ENCODE results near the gene ZNF554.

ZNF554 gene

GRCh38 chr19:2807379-2808128, 12.1 kb upstream of the ZNF554 start:
- no peaks in the 10 kb centered on the region for H3K27me3 ChIP-seq (ENCODE audit: control insufficient read depth in 1 of 2, insufficient read depth in 2 of 2, low read length in 2 of 2)
- peaks cover 14 to 20% of the 10 kb centered on the region in 2 donors for H3K4me1 ChIP-seq (ENCODE audit: control insufficient read depth in 1 of 2, insufficient read depth in 2 of 2, low read length in 2 of 2)
- H3K27ac ChIP-seq (ENCODE audit: low read depth, low read length) = no peak overlapping the region
- H3K36me3 ChIP-seq (ENCODE audit: control insufficient read depth in 1 of 2, insufficient read depth in 2 of 2, low read length in 2 of 2) = peaks cover 18 to 54% of the 10 kb centered on the region in 2 donors
- H3K4me3 ChIP-seq (ENCODE audit: low read depth in 1 of 2, low read length in 2 of 2) = no peak overlapping the region
- no peaks in the 10 kb centered on the region for H3K9me3 ChIP-seq (ENCODE audit: control insufficient read depth in 1 of 2, low read length in 2 of 2)
- H3K9ac ChIP-seq (ENCODE audit: low read depth in 1 of 2, low read length in 2 of 2) = no peak overlapping the region

GRCh38 chr19:2808129-2808941, 11.3 kb upstream of the ZNF554 start:
- Histone ChIP-seq H3K27ac (ENCODE audit: low read depth, low read length) (no peak overlapping the region), H3K9me3 (ENCODE audit: control insufficient read depth in 1 of 2, low read length in 2 of 2) (no peaks in the 10 kb centered on the region), H3K9ac (ENCODE audit: low read depth in 1 of 2, low read length in 2 of 2) (no peak overlapping the region), H3K4me1 (ENCODE audit: control insufficient read depth in 1 of 2, insufficient read depth in 2 of 2, low read length in 2 of 2) (peaks cover 14 to 22% of the 10 kb centered on the region in 2 donors), H3K27me3 (ENCODE audit: control insufficient read depth in 1 of 2, insufficient read depth in 2 of 2, low read length in 2 of 2) (no peaks in the 10 kb centered on the region), H3K36me3 (ENCODE audit: control insufficient read depth in 1 of 2, insufficient read depth in 2 of 2, low read length in 2 of 2) (peaks cover 18 to 48% of the 10 kb centered on the region in 2 donors), H3K4me3 (ENCODE audit: low read depth in 1 of 2, low read length in 2 of 2) (no peak overlapping the region)

GRCh38 chr19:2809387-2810140, 10.1 kb upstream of the ZNF554 start:
- H3K27ac ChIP-seq (ENCODE audit: low read depth, low read length) = no peak overlapping the region
- peaks cover 14 to 56% of the 10 kb centered on the region in 2 donors for H3K36me3 ChIP-seq (ENCODE audit: control insufficient read depth in 1 of 2, insufficient read depth in 2 of 2, low read length in 2 of 2)
- no peak overlapping the region for H3K4me3 ChIP-seq (ENCODE audit: low read depth in 1 of 2, low read length in 2 of 2)
- no peaks in the 10 kb centered on the region for H3K9me3 ChIP-seq (ENCODE audit: control insufficient read depth in 1 of 2, low read length in 2 of 2)
- H3K9ac ChIP-seq (ENCODE audit: low read depth in 1 of 2, low read length in 2 of 2) = no peak overlapping the region
- H3K4me1 ChIP-seq (ENCODE audit: control insufficient read depth in 1 of 2, insufficient read depth in 2 of 2, low read length in 2 of 2) = peaks cover 14 to 22% of the 10 kb centered on the region in 2 donors
- no peaks in the 10 kb centered on the region for H3K27me3 ChIP-seq (ENCODE audit: control insufficient read depth in 1 of 2, insufficient read depth in 2 of 2, low read length in 2 of 2)

GRCh38 chr19:2810141-2811091, 9.3 kb upstream of the ZNF554 start:
- Histone ChIP-seq H3K4me1 (ENCODE audit: control insufficient read depth in 1 of 2, insufficient read depth in 2 of 2, low read length in 2 of 2) (peaks cover 14 to 22% of the 10 kb centered on the region in 2 donors), H3K27me3 (ENCODE audit: control insufficient read depth in 1 of 2, insufficient read depth in 2 of 2, low read length in 2 of 2) (no peaks in the 10 kb centered on the region), H3K9ac (ENCODE audit: low read depth in 1 of 2, low read length in 2 of 2) (peak overlapping the region in 1 of 2 donors; percentile 47), H3K4me3 (ENCODE audit: low read depth in 1 of 2, low read length in 2 of 2) (no peak overlapping the region), H3K27ac (ENCODE audit: low read depth, low read length) (peak overlapping the region; percentile 0), H3K9me3 (ENCODE audit: control insufficient read depth in 1 of 2, low read length in 2 of 2) (no peaks in the 10 kb centered on the region), H3K36me3 (ENCODE audit: control insufficient read depth in 1 of 2, insufficient read depth in 2 of 2, low read length in 2 of 2) (peaks cover 14 to 50% of the 10 kb centered on the region in 2 donors)

- Histone ChIP-seq H3K4me3 (ENCODE audit: low read depth in 1 of 2, low read length in 2 of 2) (peak overlapping the region in 1 of 2 donors; percentile 73), H3K27ac (ENCODE audit: low read depth, low read length) (peak overlapping the region; percentile 26), H3K9ac (ENCODE audit: low read depth in 1 of 2, low read length in 2 of 2) (peak overlapping the region; percentile 47 to 52), H3K27me3 (ENCODE audit: control insufficient read depth in 1 of 2, insufficient read depth in 2 of 2, low read length in 2 of 2) (no peaks in the 10 kb centered on the region), H3K9me3 (ENCODE audit: control insufficient read depth in 1 of 2, low read length in 2 of 2) (no peaks in the 10 kb centered on the region), H3K4me1 (ENCODE audit: control insufficient read depth in 1 of 2, insufficient read depth in 2 of 2, low read length in 2 of 2) (peaks cover 14 to 22% of the 10 kb centered on the region in 2 donors), H3K36me3 (ENCODE audit: control insufficient read depth in 1 of 2, insufficient read depth in 2 of 2, low read length in 2 of 2) (peaks cover 14 to 45% of the 10 kb centered on the region in 2 donors)
Measured at GRCh38 chr19:2811221-2811722, 8.4 kb upstream of the ZNF554 start.

- peaks cover 14 to 39% of the 10 kb centered on the region in 2 donors for H3K36me3 ChIP-seq (ENCODE audit: control insufficient read depth in 1 of 2, insufficient read depth in 2 of 2, low read length in 2 of 2)
- peak overlapping the region; percentile 40 to 73 for H3K4me3 ChIP-seq (ENCODE audit: low read depth in 1 of 2, low read length in 2 of 2)
- H3K4me1 ChIP-seq (ENCODE audit: control insufficient read depth in 1 of 2, insufficient read depth in 2 of 2, low read length in 2 of 2) = peaks cover 14 to 22% of the 10 kb centered on the region in 2 donors
- no peaks in the 10 kb centered on the region for H3K9me3 ChIP-seq (ENCODE audit: control insufficient read depth in 1 of 2, low read length in 2 of 2)
- H3K27ac ChIP-seq (ENCODE audit: low read depth, low read length) = peak overlapping the region; percentile 26
- no peaks in the 10 kb centered on the region for H3K27me3 ChIP-seq (ENCODE audit: control insufficient read depth in 1 of 2, insufficient read depth in 2 of 2, low read length in 2 of 2)
- peak overlapping the region; percentile 52 to 77 for H3K9ac ChIP-seq (ENCODE audit: low read depth in 1 of 2, low read length in 2 of 2)
Measured at GRCh38 chr19:2811735-2812413, 7.8 kb upstream of the ZNF554 start.

- H3K36me3 ChIP-seq (ENCODE audit: control insufficient read depth in 1 of 2, insufficient read depth in 2 of 2, low read length in 2 of 2) = peaks cover 14 to 34% of the 10 kb centered on the region in 2 donors
- H3K27ac ChIP-seq (ENCODE audit: low read depth, low read length) = no peak overlapping the region
- H3K4me1 ChIP-seq (ENCODE audit: control insufficient read depth in 1 of 2, insufficient read depth in 2 of 2, low read length in 2 of 2) = peaks cover 14 to 22% of the 10 kb centered on the region in 2 donors
- H3K4me3 ChIP-seq (ENCODE audit: low read depth in 1 of 2, low read length in 2 of 2) = peak overlapping the region; percentile 40 to 73
- H3K27me3 ChIP-seq (ENCODE audit: control insufficient read depth in 1 of 2, insufficient read depth in 2 of 2, low read length in 2 of 2) = no peaks in the 10 kb centered on the region
- peak overlapping the region; percentile 52 to 77 for H3K9ac ChIP-seq (ENCODE audit: low read depth in 1 of 2, low read length in 2 of 2)
- H3K9me3 ChIP-seq (ENCODE audit: control insufficient read depth in 1 of 2, low read length in 2 of 2) = no peaks in the 10 kb centered on the region
Measured at GRCh38 chr19:2812414-2813234, 7.0 kb upstream of the ZNF554 start.

Measured in duodenal mucosa (tissue), 2 donors.